ENCODE results near the gene SAMD8.
"Not testable (repeated sequence)": the region's sequence is repeated elsewhere in the genome, so short reads cannot be mapped to it uniquely, and the experiment has no call there.

The SAMD8 gene

GRCh38 chr10:75086278-75086934 is 25.1 kb upstream of the SAMD8 start:
- DNase-seq = no peak

GRCh38 chr10:75088640-75089039 is 22.8 kb upstream of the SAMD8 start:
- no peak for DNase-seq

- no peak for DNase-seq
Measured at GRCh38 chr10:75089634-75090033, 21.8 kb upstream of the SAMD8 start.

- DNase-seq = no peak
Measured at GRCh38 chr10:75091146-75091545, 20.3 kb upstream of the SAMD8 start.

- no peak for DNase-seq
Measured at GRCh38 chr10:75094465-75094864, 17.0 kb upstream of the SAMD8 start.

GRCh38 chr10:75095631-75096030 is 15.8 kb upstream of the SAMD8 start:
- DNase-seq = no peak

- DNase-seq = no peak
Measured at GRCh38 chr10:75096749-75097148, 14.7 kb upstream of the SAMD8 start.

GRCh38 chr10:75097666-75098285 is 13.7 kb upstream of the SAMD8 start:
- no peak for DNase-seq

- no peak for DNase-seq
Measured at GRCh38 chr10:75098902-75099673, 12.4 kb upstream of the SAMD8 start.

- peak; percentile 89 for DNase-seq
Measured at GRCh38 chr10:75099952-75100763, 11.3 kb upstream of the SAMD8 start.

- no peak for DNase-seq
Measured at GRCh38 chr10:75100764-75101291, 10.6 kb upstream of the SAMD8 start.

- DNase-seq = no peak
Measured at GRCh38 chr10:75101416-75102251, 9.8 kb upstream of the SAMD8 start.

- no peak for DNase-seq
Measured at GRCh38 chr10:75102830-75103673, 8.4 kb upstream of the SAMD8 start.

GRCh38 chr10:75103881-75104686 is 7.4 kb upstream of the SAMD8 start:
- no peak for DNase-seq

GRCh38 chr10:75104842-75105241 is 6.6 kb upstream of the SAMD8 start:
- DNase-seq = no peak

GRCh38 chr10:75105576-75106197 is 5.8 kb upstream of the SAMD8 start:
- no peak for DNase-seq

- no peak for DNase-seq
Measured at GRCh38 chr10:75106242-75106641, 5.2 kb upstream of the SAMD8 start.

GRCh38 chr10:75106891-75107290 is 4.6 kb upstream of the SAMD8 start:
- DNase-seq = not testable (repeated sequence)
